Measurements from ENCODE around the gene ADRB1.

The ADRB1 gene

DNA sequence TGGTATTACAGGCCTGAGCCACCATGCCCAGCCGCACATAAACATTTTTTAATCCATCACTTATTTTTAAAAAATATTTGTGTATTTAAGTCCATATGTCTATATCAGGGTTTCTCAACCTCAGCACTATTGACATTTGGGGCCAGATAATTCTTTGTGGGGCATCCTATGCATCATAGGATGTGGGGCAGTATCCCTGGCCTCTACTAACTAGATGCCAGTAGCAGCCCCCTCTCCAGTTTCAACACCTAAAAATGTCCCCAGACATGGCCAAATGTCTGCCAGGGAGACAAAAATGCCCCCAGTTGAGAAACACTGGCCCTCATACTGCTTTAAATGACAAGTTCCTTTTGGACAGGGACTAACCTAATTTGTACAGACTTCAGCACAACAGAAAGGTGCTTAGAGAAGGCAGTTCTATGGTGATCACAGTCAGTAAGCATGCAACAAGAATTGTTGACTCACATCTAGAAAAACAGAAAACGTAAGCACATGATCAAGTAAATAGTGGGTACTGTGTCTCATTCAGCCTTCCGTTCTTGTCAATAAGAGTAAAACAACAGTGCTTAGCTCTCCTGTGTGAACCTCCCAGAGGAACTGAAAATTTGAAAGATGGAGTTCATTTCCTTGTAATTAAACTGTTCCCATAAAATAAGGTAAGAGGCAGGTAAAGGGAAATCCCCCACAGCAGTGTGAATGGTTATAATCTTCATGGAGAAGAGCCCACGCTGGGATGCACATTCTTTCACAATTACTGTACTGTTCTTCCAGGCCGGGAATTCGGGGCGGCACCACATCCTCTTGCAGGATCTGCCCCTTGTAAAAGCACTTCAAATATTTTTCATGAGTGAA lies 17.3 kb upstream of the ADRB1 start:
- DNase-seq (ENCODE audit: low read depth): peak; percentile 57

DNA sequence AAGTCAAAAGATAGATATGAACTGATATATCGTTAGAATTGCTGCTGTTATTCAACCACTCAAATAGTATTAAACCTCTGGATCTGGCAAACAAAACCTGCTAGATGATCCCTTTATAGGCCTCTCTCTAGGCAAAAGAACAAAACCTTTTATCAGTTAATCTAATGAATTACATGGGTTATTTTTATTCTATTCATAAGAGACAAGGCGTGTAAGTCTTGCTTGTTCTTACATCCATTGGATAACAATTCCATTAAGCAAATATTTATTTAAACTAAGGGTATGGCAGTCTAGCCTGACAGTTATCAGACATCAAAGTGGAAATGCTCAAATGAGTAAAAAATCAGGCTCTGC lies 16.6 kb upstream of the ADRB1 start:
- no peak for DNase-seq (ENCODE audit: low read depth)

DNA sequence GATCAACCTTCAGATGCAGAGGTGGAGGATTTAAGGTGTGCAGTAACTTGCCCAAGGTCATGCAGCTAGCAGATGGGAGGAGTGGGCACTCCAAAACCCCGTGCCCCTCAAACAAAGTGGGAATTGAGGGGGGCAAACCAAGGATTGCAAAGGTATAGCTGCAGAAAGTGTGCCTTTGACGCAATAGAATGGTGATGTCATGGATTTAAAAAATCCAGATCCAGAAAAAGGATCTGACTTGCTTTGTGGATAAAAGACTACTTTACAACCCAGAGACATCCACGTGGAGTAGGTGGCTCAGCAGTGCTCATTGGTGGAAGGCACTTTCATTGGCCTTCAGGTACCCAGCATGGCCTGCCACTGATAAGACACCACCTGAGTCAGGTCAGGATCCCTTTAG lies 15.7 kb upstream of the ADRB1 start:
- DNase-seq (ENCODE audit: low read depth): no peak

DNA sequence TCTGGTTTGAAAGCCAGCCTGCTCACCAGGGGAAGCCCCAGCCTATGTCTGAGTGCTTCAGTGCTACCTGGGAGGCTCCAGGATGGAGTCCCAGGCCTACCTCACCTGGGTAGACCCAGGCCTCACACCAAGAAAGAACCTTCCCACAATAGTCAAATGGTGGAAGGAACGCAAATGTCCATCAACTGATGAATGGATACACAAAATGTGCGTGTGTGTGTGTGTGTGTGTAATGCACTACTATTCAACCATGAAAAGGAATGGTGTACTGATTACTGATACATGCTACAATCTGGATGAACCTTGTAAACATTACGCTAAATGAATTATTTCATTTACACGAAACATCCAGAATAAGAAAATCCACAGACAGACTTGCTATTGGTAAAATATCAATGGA lies 15.2 kb upstream of the ADRB1 start:
- no peak for DNase-seq (ENCODE audit: low read depth)

DNA sequence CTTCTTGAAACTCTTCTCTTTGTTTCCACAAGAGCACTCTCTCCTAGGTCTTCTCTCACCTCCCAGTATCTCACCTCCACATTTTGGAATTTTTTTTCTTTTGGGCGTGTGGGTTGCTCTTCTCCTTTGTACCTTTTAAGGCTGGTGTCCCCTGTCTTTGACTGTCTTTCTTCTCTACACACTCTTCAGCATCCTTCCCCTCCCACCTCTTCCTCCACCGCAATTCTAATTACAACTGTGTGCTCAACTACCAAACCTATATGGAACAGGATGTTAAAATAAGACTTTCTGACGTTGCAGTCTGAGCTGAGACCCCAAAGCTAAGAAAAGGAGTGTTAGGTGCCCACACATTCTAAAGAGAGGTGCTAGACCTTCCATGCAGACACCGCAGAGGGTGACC lies 14.0 kb upstream of the ADRB1 start:
- no peak for DNase-seq (ENCODE audit: low read depth)

DNA sequence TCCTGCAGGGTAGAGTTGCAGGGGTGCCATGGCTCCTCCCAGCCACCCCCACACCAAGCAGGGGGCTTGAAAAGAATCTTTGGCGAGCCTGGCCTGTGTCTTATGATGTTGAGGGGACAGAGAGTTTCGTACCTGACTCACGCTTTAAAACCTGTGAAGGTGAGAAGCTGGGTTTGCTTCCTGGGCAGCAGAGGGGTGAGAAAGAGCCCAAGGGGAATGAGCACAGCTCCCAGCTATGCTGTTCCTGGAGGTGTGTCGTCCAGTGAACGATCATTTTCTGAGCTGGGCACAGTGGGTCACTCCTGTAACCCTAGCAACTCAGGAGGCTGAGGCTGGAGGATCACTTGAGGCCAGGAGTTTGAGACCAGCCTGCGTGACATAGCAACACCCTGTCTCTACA lies 13.5 kb upstream of the ADRB1 start:
- DNase-seq (ENCODE audit: low read depth): no peak

DNA sequence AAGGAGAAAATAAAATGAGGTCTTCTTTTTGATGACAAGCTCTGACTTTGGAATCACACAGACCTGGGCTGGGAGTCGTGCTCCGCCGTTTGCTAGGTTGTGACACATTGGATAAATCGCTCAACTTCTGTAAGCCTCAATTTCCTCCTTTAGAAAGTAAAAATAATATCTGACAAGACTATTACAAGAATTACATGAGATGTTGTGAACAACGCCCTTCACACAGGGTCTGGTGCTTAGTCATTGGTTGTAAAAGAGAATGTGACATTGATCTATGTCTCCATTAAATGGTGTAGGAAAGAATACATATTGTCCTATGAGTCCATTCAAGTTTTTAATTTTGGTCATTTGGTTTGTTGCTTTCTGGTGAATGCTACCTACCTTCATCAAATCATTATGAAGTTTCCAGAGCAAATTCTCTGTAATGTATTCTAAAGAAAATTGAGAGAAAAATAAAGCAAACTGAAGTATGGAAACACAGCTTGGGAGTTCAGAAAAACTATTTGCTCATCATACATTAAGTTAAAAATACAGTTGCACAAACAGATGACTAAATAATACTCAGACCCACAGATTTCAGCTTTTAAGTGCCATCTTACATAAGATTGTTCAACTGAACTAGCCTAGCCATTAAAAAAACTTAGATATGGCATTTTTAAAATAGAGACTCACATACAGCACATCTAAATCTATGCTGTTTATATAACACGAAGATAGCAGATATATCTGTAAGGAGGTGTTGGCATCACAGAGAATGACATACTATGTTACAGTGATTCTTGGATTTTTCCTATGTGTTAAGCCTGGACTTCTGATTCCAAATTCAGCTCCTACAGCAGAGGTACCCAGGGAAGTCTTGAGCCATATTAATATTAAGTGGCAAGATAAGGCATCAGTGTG lies 12.3 kb upstream of the ADRB1 start:
- no peak for DNase-seq (ENCODE audit: low read depth)

DNA sequence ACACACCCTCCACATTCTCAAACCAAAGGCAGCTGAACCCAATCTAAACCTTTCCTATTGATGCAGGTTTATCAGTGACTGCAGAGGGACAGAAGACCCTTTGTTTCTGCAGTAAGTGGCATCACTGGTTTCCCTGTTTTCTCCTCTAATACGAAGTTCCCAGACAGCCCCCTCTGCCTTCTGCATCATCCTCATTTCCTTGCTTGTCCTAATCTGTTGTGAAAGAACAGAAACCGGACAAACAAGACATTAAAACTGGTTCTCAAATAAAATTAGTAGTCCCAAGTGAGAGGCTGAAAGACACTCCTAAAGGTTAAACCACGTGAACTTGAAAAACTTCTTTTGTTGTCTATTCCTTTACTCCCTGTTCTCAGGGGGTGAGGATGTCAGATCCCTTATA lies 10.1 kb upstream of the ADRB1 start:
- DNase-seq (ENCODE audit: low read depth): no peak

DNA sequence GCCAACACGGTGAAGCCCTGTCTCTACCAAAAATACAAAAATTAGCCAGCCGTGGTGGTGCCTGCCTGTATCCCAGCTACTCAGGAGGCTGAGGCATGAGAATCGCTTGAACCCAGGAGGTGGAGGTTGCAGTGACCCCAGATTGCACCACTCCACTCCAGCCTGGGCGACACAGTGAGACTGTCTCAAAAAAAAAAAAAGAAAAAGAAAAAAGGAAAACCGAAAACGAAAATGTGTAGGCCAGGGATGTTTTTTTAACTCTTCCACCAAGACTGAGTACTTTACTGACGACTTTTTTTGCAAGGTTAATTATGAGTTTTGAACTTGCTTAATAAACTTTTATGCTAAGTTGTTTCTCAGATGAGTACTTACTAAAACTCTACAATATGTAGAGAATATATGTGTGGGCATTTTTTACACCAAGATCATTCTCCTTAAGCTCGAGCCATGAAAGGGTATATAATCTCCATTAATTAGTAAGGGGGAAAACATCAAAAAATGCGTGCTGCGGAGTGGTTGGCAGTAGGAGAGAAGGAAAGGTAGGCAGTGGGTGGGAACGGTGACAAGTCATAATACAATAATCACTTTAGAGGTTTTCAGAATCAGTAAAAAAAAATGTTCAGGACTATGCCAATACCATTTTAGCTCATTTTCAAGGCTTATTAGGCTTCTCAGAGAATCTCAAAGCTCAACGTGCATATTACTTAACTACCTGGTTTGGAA lies 8.6 kb upstream of the ADRB1 start:
- no peak for DNase-seq (ENCODE audit: low read depth)

DNA sequence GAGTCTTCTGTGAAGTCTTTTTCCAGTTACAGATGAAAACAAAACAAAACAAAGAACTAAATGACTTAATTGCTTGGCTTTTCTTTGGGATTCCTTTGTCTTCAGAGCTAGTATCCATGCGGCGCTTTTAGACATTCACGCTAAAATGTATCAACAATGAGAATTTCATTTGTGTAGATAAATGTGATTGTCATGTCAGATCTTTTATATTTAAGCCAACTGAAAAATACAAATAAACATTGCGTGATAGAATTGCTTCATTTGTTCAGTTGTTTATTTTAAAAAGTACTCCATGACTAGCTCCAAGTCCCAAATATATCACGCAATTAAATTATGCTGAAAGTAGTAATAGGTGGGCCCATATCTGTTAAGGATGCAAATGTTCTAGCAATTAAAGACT lies 7.9 kb upstream of the ADRB1 start:
- DNase-seq (ENCODE audit: low read depth): no peak

DNA sequence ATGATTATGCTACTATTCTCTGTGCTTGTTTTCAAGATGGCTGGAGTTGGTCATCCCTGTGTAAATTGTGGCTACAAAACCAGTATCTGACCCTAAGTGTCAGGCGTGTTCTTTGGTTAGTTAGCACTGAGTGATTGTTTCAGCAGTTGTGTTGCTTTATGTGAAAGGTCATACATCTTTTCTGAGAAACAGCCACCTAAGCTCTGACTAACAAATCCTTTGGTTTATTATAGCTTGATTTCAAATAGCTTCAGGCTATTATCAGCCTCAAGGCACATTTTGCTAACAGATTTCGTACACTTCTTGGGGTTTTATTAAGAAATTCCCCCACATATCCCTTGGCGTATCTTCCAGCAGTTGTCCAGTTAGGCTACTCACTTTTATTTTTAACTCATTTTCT lies 4.8 kb upstream of the ADRB1 start:
- no peak for DNase-seq (ENCODE audit: low read depth)

DNA sequence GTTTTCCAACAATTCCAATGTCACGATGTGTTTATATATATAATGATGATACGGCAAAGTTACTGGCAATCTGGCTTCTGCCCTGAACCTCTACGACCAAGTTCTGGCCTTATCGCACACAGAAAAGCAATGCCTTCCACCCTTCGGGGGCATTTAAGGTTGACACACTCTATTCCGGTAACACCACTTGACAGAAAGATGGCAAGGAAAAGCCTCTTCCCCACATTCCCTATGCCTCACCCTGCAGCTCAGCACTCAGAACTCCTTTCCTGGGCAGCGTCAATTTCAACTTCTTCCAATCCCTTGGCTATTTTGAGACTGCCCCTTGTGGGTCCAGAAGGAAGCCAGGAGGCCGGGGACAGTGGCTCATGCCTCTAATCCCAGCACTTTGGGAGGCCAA lies 2.5 kb upstream of the ADRB1 start:
- no peak for DNase-seq (ENCODE audit: low read depth)

DNA sequence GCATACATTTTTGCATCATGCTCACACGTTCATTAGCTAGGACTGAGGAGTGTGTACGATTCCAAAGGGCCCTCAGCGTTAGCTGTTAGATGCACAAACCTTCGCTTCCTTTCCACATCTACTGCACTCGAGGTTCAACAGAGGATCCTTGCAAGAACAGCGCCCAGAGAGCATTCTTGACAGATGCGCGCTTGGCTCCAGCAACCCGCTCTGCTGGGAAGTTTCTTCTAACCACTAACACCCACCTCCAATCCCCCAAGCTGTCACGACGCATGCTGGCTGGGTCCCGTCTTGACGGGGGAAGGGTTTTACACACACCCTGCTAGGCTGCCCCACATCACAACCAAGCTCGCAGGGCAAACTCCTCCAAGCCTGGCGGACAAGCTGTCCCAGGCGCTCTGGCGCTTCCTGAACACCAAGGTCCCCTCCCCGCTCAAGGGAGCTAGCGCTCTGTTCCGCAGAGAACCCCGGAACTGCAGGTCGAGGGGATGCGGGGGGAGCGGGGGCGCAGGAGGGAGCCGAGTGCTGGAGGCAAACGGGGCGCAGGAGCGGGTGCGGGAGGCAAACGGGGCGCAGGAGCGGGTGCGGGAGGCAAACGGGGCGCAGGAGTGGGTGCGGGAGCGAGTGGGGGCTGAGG lies 653 bp upstream of the ADRB1 start:
- DNase-seq (ENCODE audit: low read depth): no peak

DNA sequence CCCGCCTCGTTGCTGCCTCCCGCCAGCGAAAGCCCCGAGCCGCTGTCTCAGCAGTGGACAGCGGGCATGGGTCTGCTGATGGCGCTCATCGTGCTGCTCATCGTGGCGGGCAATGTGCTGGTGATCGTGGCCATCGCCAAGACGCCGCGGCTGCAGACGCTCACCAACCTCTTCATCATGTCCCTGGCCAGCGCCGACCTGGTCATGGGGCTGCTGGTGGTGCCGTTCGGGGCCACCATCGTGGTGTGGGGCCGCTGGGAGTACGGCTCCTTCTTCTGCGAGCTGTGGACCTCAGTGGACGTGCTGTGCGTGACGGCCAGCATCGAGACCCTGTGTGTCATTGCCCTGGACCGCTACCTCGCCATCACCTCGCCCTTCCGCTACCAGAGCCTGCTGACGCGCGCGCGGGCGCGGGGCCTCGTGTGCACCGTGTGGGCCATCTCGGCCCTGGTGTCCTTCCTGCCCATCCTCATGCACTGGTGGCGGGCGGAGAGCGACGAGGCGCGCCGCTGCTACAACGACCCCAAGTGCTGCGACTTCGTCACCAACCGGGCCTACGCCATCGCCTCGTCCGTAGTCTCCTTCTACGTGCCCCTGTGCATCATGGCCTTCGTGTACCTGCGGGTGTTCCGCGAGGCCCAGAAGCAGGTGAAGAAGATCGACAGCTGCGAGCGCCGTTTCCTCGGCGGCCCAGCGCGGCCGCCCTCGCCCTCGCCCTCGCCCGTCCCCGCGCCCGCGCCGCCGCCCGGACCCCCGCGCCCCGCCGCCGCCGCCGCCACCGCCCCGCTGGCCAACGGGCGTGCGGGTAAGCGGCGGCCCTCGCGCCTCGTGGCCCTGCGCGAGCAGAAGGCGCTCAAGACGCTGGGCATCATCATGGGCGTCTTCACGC lies 825 bp downstream of the ADRB1 start:
- DNase-seq (ENCODE audit: low read depth): no peak

DNA sequence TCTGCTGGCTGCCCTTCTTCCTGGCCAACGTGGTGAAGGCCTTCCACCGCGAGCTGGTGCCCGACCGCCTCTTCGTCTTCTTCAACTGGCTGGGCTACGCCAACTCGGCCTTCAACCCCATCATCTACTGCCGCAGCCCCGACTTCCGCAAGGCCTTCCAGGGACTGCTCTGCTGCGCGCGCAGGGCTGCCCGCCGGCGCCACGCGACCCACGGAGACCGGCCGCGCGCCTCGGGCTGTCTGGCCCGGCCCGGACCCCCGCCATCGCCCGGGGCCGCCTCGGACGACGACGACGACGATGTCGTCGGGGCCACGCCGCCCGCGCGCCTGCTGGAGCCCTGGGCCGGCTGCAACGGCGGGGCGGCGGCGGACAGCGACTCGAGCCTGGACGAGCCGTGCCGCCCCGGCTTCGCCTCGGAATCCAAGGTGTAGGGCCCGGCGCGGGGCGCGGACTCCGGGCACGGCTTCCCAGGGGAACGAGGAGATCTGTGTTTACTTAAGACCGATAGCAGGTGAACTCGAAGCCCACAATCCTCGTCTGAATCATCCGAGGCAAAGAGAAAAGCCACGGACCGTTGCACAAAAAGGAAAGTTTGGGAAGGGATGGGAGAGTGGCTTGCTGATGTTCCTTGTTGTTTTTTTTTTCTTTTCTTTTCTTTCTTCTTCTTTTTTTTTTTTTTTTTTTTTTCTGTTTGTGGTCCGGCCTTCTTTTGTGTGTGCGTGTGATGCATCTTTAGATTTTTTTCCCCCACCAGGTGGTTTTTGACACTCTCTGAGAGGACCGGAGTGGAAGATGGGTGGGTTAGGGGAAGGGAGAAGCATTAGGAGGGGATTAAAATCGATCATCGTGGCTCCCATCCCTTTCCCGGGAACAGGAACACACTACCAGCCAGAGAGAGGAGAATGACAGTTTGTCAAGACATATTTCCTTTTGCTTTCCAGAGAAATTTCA lies 1.7 kb downstream of the ADRB1 start:
- DNase-seq (ENCODE audit: low read depth): no peak

DNA sequence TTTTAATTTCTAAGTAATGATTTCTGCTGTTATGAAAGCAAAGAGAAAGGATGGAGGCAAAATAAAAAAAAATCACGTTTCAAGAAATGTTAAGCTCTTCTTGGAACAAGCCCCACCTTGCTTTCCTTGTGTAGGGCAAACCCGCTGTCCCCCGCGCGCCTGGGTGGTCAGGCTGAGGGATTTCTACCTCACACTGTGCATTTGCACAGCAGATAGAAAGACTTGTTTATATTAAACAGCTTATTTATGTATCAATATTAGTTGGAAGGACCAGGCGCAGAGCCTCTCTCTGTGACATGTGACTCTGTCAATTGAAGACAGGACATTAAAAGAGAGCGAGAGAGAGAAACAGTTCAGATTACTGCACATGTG lies 2.4 kb downstream of the ADRB1 start:
- no peak for DNase-seq (ENCODE audit: low read depth)

DNA sequence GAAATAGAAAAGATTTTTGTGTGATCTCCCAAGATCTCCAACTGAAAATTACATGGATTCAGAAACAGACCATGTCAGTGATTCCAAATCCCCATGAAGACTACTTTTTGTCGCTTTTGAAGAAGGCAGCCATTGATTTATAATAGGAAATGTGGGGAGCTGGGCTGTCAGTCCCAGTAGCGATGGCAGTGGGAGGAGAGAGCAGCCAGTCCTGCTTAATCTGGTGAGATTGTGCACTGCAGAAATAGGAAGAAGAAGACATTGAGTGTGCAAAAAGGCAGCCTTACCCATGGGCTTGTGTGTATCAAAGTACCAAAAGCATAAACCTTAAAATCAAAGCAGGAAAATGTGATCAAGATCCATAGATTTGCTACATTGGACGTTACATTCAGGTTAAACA lies 4.8 kb downstream of the ADRB1 start:
- no peak for DNase-seq (ENCODE audit: low read depth)

DNA sequence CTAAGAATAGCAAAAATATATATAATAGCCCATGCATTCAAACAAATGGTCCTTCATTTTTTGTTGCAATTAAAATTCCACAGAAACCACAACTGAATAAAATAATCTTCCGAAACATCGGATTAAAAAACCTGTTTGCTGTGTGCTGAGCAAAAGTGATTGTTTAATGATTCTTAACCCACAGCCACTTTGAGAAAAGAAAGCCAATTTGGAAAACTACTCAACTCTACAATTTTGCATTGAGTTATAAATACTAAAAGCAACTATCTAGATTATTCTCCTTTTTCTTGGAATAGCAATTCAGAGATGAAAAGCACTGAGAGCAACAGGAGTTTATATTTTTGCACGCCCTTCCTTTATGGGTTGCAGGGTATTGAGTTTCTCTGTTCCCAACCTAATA lies 8.0 kb downstream of the ADRB1 start:
- DNase-seq (ENCODE audit: low read depth): no peak

DNA sequence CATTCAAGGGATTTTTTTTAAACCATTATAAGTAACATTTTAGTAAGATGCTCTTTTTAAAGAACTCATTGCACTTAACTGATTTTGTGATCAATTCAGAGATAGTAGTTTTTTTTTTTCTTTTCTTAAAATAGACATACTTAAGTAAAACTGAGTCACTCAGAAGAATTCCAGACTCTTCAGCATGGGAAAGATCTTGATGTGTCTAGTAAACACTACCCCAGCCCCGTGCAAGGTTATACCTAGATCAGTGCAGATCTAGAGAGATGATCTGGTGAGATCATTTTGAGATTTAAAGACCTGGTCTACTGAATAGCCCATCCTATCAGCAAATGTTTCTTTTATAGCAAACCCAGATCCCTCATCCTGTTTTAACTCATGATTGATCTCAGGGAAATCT lies 8.6 kb downstream of the ADRB1 start:
- DNase-seq (ENCODE audit: low read depth): no peak

DNA sequence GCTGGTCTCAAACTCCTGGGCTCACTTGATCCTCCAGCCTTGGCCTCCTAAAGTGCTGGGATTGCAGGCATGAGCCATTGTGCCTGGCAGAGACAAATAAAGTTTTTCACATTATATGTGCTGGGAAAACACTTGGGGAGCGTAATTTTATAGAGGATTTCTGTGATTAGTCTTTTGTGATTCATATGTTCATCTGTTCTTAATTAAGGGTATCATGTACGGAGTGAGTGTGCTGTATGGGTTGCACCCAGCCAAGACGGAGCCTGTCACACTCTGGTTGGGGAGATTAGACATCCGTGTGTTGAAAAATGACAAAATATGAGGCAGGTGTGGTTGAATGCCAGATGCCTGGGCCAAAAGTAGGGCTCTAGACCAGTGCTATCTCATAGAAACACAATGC lies 10.3 kb downstream of the ADRB1 start:
- DNase-seq (ENCODE audit: low read depth): no peak

All from GM04503 (cell line).